Pancreas (tissue), 10 donors: ENCODE results near the gene GPC5. TPM values are rescaled to one million over a fixed set of nuclear protein-coding genes. Genes with fewer than 3 reads are reported as not detected.
A peak's percentile ranks its signal among the peaks of the same experiment; 100 is the strongest.

ENCODE experiments used
- ATAC-seq, 4 donors: fragments of 200-7000 bp; cut with Tn5 transposase; one replicate each; pipeline versions ENCODE4 v1.8.0 to v1.9.1; 2020; ENCODE audit warnings: mild to moderate bottlenecking in 4 of 4, moderate library complexity in 4 of 4
- DNase-seq, 6 donors: peaks; one replicate each; pipeline ENCODE4 v3.0.0-alpha.2; 2020
- FAIRE-seq: peaks from 2 replicates; lab custom pipeline; 2012; peaks lifted over from hg19 to GRCh38; lab: Jason Lieb, UNC
- H3K27ac ChIP-seq, 4 donors: fragments of 200-600 bp; sonication (generic); 1 replicate in 3 of 4; 2 replicates in 1 of 4; pipeline versions ENCODE4 v1.5.0 to v1.8.0; 2020
- H3K27me3 ChIP-seq, 4 donors: fragments of 200-600 bp; one replicate each; pipeline ENCODE4 v1.8.0; 2021
- H3K36me3 ChIP-seq, 3 donors: fragments of 200-600 bp; sonication (generic) in 1 of 3; one replicate each; pipeline versions ENCODE4 v1.5.0 to v1.8.0; 2020 to 2021
- H3K4me1 ChIP-seq, 3 donors: fragments of 200-600 bp; one replicate each; pipeline ENCODE4 v1.8.0; 2021
- H3K4me3 ChIP-seq, 4 donors: fragments of 200-600 bp; sonication (generic) in 2 of 4; one replicate each; pipeline versions ENCODE4 v1.5.0 to v1.8.0; 2020 to 2021
- H3K9me3 ChIP-seq, 4 donors: fragments of 200-600 bp; one replicate each; pipeline ENCODE4 v1.8.0; 2021
- CTCF ChIP-seq, 4 donors: fragments of 200-600 bp; sonication (generic) in 3 of 4; IDR thresholded peaks; one replicate each; pipeline versions ENCODE4 v1.5.0 to v1.8.0; 2021; ENCODE audit warnings: antibody characterized with exemption in 4 of 4
- WGBS, 2 donors: extraction: QIAGEN DNeasy Blood & Tissue Kit; methylation state at CpG; one replicate each; pipeline ENCODE4 v1.1.7; 2013; 5-methylcytosine and 5-hydroxymethylcytosine counted together
- intact Hi-C, 3 donors: fragments of 100-400 bp; cut with DNase I; formaldehyde crosslinking; loops; one replicate each; pipeline versions ENCODE4 v1.11.1 to v1.14.2; 2022
- polyA plus RNA-seq, 2 donors: library from polyadenylated mRNA; stranded (reverse); fragments of 200-250 nt; gene quantifications; one replicate each; pipeline ENCODE4 v1.2.3, GENCODE V29; 2013
- total RNA-seq, 6 donors: library from RNA; stranded (reverse); fragmentation: NEBNext Ultra II Directional in 4 of 6; extraction: Animal tissue kit (Norgen Biotek cat#: 25700) in 4 of 6; gene quantifications; one replicate each; pipeline versions ENCODE4 v1.2.1 to v1.2.4, GENCODE V29; 2021 to 2023
- donor health status: healthy with polysubstance abuse.
- donor health status: DM: no; HTN: no; CAD: no; lungs with moderate emphysema.
- donor health status: DM: no; HTN: no; CAD: no.
- donor health status: control.
- donor health status: control.
- donor health status: Bipolar disorder and iron deficiency.
- donor health status: DM: yes; HTN: yes; CAD: no.
- donor health status: DM: no; HTN: no; CAD: no.
- donor health status: DM: no; HTN: no; CAD: no.
- donor health status: DM: yes; HTN: yes; CAD: no.

The GPC5 gene
- total and polyA plus RNA-seq, 8 donors: 0.12 to 0.35 (median 0.35) TPM; not detected in 5

GRCh38 chr13:91397595-91397994, 826 bp upstream of the GPC5 start:
- no peak overlapping the region for H3K27ac ChIP-seq
- WGBS, 2 donors: 85 to 92% methylated on average over 1 of the region's 1 CpG
- TF ChIP-seq CTCF (IDR thresholded peaks at IDR 0.05): no peak
- no peak overlapping the region for H3K4me3 ChIP-seq
- intact Hi-C loops: no loop called here
- H3K36me3 ChIP-seq: no peaks in the 10 kb centered on the region
- ATAC-seq (no peak), FAIRE-seq (no peak), DNase-seq (no peak)
- no peaks in the 10 kb centered on the region for H3K9me3 ChIP-seq
- H3K4me1 ChIP-seq: peaks cover 0 to 6% (median 0%) of the 10 kb centered on the region in 3 donors
- peaks cover 0 to 16% (median 3%) of the 10 kb centered on the region in 4 donors for H3K27me3 ChIP-seq

GRCh38 chr13:91399189-91400062, 1.0 kb downstream of the GPC5 start:
- Histone ChIP-seq H3K27ac (no peak overlapping the region), H3K27me3 (peaks cover 0 to 15% (median 3%) of the 10 kb centered on the region in 4 donors), H3K4me1 (peaks cover 0 to 6% (median 0%) of the 10 kb centered on the region in 3 donors), H3K9me3 (no peaks in the 10 kb centered on the region), H3K36me3 (no peaks in the 10 kb centered on the region), H3K4me3 (peak overlapping the region in 2 of 4 donors; percentile 32 to 59)
- peak; percentile 17 to 32 (median 20) for ATAC-seq
- no peak for FAIRE-seq
- intact Hi-C loops: no loop called here
- TF ChIP-seq CTCF (IDR thresholded peaks at IDR 0.05): no peak
- 21 to 31% methylated on average over 44 of the region's 44 CpGs for WGBS, 2 donors
- DNase-seq: peak in 1 of 6 donors; percentile 76

- Histone ChIP-seq H3K4me3 (no peak overlapping the region), H3K4me1 (peaks cover 0 to 6% (median 0%) of the 10 kb centered on the region in 3 donors), H3K27me3 (peaks cover 0 to 15% (median 3%) of the 10 kb centered on the region in 4 donors), H3K36me3 (no peaks in the 10 kb centered on the region), H3K27ac (no peak overlapping the region), H3K9me3 (no peaks in the 10 kb centered on the region)
- DNase-seq (no peak), FAIRE-seq (no peak), ATAC-seq (no peak)
- intact Hi-C loops: no loop called here
- 63 to 76% methylated on average over 6 of the region's 6 CpGs for WGBS, 2 donors
- TF ChIP-seq CTCF (IDR thresholded peaks at IDR 0.05): no peak
Measured at GRCh38 chr13:91400063-91400399, 1.6 kb downstream of the GPC5 start.

- intact Hi-C loops: no loop called here
- no peaks in the 10 kb centered on the region for H3K36me3 ChIP-seq
- no peaks in the 10 kb centered on the region for H3K9me3 ChIP-seq
- WGBS, 2 donors: 80 to 83% methylated on average over 3 of the region's 3 CpGs
- TF ChIP-seq CTCF (IDR thresholded peaks at IDR 0.05): no peak
- ATAC-seq (no peak), FAIRE-seq (no peak), DNase-seq (no peak)
- H3K27me3 ChIP-seq: peaks cover 0 to 15% (median 3%) of the 10 kb centered on the region in 4 donors
- no peak overlapping the region for H3K27ac ChIP-seq
- peaks cover 0 to 6% (median 0%) of the 10 kb centered on the region in 3 donors for H3K4me1 ChIP-seq
- H3K4me3 ChIP-seq: no peak overlapping the region
Measured at GRCh38 chr13:91400671-91401070, 2.2 kb downstream of the GPC5 start.

- peaks cover 0 to 15% (median 3%) of the 10 kb centered on the region in 4 donors for H3K27me3 ChIP-seq
- no peak for TF ChIP-seq CTCF (IDR thresholded peaks at IDR 0.05)
- DNase-seq: no peak
- intact Hi-C loops: no loop called here
- H3K36me3 ChIP-seq: no peaks in the 10 kb centered on the region
- H3K4me1 ChIP-seq: peaks cover 0 to 6% (median 0%) of the 10 kb centered on the region in 3 donors
- no peak for ATAC-seq
- FAIRE-seq: no peak
- no peak overlapping the region for H3K27ac ChIP-seq
- H3K4me3 ChIP-seq: no peak overlapping the region
- H3K9me3 ChIP-seq: no peaks in the 10 kb centered on the region
- 71 to 82% methylated on average over 2 of the region's 2 CpGs for WGBS, 2 donors
Measured at GRCh38 chr13:91401920-91402319, 3.5 kb downstream of the GPC5 start.
